Central memory CD8-positive, alpha-beta T cell (primary cell): Measurements from ENCODE around the gene WDR38.

Experiments used
- ATAC-seq: fragments of 150-1000 bp; cut with Tn5 transposase; replicated peaks from 2 replicates; pipeline ENCODE4 v1.10.0; 2022; ENCODE audit warnings: mild to moderate bottlenecking, moderate FRiP score, moderate number of reproducible peaks; ENCODE audit not compliant: poor library complexity, severe bottlenecking; ENCODE audit errors: extremely low read depth
- DNase-seq, 2 donors: peaks; one replicate each; pipeline ENCODE4 v3.0.0; 2021; ENCODE audit warnings: low spot score in 2 of 2
- H3K27ac Mint-ChIP-seq: one replicate; pipeline ENCODE4 v1.8.0; 2022; ENCODE audit warnings: low read depth, mild to moderate bottlenecking, moderate library complexity, mixed read lengths
- H3K27me3 Mint-ChIP-seq: one replicate; pipeline ENCODE4 v1.8.0; 2022; ENCODE audit warnings: mixed read lengths
- H3K36me3 Mint-ChIP-seq: one replicate; pipeline ENCODE4 v1.8.0; 2022; ENCODE audit warnings: mild to moderate bottlenecking, moderate library complexity, mixed read lengths; ENCODE audit not compliant: insufficient read depth
- H3K4me1 Mint-ChIP-seq: one replicate; pipeline ENCODE4 v1.8.0; 2022; ENCODE audit warnings: mixed read lengths
- H3K4me3 Mint-ChIP-seq: one replicate; pipeline ENCODE4 v1.8.0; 2022; ENCODE audit warnings: mild to moderate bottlenecking, moderate library complexity, mixed read lengths
- H3K9me3 Mint-ChIP-seq: one replicate; pipeline ENCODE4 v1.8.0; 2022; ENCODE audit warnings: mixed read lengths

The WDR38 gene

DNA sequence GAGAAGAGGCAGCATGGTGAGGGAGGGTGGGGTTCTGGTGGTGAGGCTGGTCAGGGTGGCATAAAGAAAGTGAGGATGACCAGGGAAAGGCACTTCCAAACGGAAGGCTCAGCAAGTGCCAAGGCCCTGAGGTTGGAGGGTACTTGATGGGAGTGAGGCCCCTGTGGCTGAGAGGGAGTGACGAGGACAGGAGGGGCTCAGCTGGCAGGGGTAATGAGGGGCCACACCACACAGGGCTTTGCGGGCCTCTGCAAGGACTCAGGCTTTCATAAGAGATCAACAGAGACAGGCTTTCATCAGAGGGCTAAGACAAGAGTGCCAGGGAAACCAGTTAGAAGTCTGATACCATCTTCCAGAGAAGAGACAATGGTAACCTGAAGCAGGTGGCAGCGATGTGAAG, 32.3 kb downstream of the WDR38 start:
- no peaks in the 10 kb centered on the region for H3K9me3 Mint-ChIP-seq
- no peaks in the 10 kb centered on the region for H3K27me3 Mint-ChIP-seq
- DNase-seq: no peak
- H3K27ac Mint-ChIP-seq: no peak overlapping the region
- peaks cover 22% of the 10 kb centered on the region for H3K36me3 Mint-ChIP-seq
- H3K4me1 Mint-ChIP-seq: peaks cover 13% of the 10 kb centered on the region
- no peak for ATAC-seq
- H3K4me3 Mint-ChIP-seq: no peak overlapping the region

DNA sequence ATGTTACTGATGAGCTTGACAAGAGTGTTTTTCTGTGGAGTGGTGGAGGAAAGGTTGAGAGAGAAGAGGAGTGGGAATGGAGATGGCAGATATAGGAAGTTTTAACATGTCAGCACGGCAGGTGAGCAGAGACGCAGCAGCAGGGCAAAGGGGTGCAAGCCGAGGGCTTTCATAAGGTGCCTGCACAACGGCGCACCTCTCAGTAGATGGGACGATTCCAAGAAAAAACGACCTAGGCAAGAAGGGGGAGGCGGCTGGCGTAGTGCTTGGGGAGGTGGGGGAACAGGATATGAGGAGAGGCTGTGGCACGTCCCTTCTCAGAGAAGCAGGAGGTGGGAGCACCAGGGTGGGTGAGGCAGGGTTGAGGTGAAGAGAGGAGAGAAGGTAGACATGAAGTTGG, 33.2 kb downstream of the WDR38 start:
- Mint-ChIP-seq H3K27ac (no peak overlapping the region), H3K36me3 (peaks cover 26% of the 10 kb centered on the region), H3K4me3 (no peak overlapping the region), H3K27me3 (no peaks in the 10 kb centered on the region), H3K4me1 (peaks cover 11% of the 10 kb centered on the region), H3K9me3 (no peaks in the 10 kb centered on the region)
- ATAC-seq: no peak
- no peak for DNase-seq

DNA sequence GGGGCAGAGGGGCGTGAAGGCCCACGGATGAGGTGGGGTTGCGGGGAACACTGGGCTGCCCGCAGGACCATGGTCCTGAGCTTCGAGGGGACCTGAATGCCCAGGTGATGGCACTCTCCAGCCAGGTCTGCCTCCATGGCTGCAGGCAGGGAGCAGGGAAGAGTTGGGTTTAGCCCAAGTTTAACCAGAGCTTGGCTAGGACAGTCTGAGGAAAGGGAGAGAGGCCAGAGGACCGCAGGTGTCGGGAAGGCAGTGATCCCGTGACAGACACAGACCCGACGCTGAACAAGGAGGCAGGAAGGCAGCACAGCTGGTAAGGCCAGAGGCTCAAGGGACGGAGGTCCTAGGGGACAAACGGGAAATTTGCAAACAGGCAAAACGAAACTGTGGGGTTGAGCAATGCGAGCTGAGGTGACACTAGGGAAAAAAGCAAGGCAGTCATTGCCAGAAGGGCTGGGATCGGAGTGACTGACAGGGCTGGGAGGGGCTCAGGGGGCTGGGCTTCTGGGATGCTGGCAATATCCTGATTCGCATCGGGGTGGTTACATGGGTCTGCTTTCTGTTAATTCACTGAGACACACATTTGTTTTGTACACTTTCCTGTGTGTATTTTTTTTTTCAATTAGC, 33.7 kb downstream of the WDR38 start:
- H3K4me1 Mint-ChIP-seq: peaks cover 6% of the 10 kb centered on the region
- H3K27me3 Mint-ChIP-seq: no peaks in the 10 kb centered on the region
- ATAC-seq: no peak
- no peak overlapping the region for H3K4me3 Mint-ChIP-seq
- H3K9me3 Mint-ChIP-seq: no peaks in the 10 kb centered on the region
- H3K36me3 Mint-ChIP-seq: peaks cover 29% of the 10 kb centered on the region
- no peak for DNase-seq
- no peak overlapping the region for H3K27ac Mint-ChIP-seq

DNA sequence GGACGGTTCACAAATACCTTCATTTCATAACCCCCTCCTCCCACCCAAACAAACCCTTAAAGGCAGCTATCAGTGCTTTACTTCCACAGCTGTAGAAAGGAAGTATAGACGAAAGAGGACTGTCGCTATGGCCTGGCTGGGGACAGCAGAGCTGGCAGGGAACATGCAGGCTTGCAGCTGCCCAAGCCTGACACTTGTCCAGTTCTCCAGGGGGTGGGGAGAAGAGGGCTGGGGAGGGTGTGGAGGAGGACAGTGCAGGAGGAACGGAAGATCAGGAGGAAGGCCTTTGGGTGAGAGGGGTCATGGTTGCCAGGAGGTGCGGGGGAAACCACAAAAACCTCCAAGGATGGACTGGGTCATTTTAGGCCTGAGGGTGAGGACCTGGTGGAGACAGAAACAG, 34.6 kb downstream of the WDR38 start:
- ATAC-seq (no peak), DNase-seq (no peak)
- no peaks in the 10 kb centered on the region for H3K9me3 Mint-ChIP-seq
- peaks cover 29% of the 10 kb centered on the region for H3K36me3 Mint-ChIP-seq
- H3K4me3 Mint-ChIP-seq: no peak overlapping the region
- H3K27me3 Mint-ChIP-seq: no peaks in the 10 kb centered on the region
- H3K4me1 Mint-ChIP-seq: peaks cover 6% of the 10 kb centered on the region
- no peak overlapping the region for H3K27ac Mint-ChIP-seq

DNA sequence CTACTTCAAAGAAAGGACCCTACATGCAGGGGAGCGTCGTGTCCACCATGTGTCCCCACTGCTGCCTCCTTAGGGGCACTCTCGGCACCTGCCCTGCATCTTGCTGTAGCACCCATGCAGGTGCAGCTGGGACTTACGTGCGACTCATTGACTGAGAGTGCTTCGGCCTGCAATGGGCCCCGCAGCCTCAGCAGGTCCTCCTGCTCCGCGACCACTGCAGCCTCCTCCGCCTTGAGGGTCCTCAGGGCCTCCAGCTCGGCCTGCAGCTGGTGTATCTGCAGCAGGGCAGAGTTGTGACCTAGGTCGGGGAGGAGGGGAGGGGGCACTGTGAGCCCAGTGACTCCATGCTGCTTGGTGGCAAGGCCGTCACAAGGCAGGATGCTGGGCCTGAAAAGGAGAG, 35.7 kb downstream of the WDR38 start:
- Mint-ChIP-seq H3K9me3 (no peaks in the 10 kb centered on the region), H3K27ac (no peak overlapping the region), H3K4me1 (peaks cover 6% of the 10 kb centered on the region), H3K27me3 (no peaks in the 10 kb centered on the region), H3K4me3 (no peak overlapping the region), H3K36me3 (peaks cover 27% of the 10 kb centered on the region)
- DNase-seq (no peak), ATAC-seq (no peak)

DNA sequence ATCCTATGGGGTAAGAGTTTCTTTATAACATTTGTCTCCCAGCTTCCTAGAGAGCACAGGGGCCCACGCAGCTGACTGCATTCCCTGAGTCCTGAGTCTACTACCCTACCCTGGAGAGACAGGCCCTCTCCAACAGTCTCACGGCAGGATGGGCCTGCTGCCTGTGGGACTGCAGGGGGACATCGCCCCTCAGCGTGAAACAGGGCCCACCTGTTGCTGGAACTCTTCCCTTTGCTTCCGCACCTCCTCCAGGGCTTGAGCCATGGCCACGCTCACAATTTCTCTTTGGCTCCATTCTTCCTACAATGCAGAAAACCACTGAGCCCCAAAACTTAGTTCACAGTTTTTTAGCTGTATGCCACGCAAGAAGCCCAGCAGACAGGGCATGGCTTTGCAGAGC, 36.9 kb downstream of the WDR38 start:
- no peaks in the 10 kb centered on the region for H3K9me3 Mint-ChIP-seq
- no peak for DNase-seq
- H3K36me3 Mint-ChIP-seq: peaks cover 28% of the 10 kb centered on the region
- peak overlapping the region; percentile 32 for H3K27ac Mint-ChIP-seq
- H3K4me1 Mint-ChIP-seq: peaks cover 14% of the 10 kb centered on the region
- ATAC-seq: no peak
- no peaks in the 10 kb centered on the region for H3K27me3 Mint-ChIP-seq
- H3K4me3 Mint-ChIP-seq: no peak overlapping the region

DNA sequence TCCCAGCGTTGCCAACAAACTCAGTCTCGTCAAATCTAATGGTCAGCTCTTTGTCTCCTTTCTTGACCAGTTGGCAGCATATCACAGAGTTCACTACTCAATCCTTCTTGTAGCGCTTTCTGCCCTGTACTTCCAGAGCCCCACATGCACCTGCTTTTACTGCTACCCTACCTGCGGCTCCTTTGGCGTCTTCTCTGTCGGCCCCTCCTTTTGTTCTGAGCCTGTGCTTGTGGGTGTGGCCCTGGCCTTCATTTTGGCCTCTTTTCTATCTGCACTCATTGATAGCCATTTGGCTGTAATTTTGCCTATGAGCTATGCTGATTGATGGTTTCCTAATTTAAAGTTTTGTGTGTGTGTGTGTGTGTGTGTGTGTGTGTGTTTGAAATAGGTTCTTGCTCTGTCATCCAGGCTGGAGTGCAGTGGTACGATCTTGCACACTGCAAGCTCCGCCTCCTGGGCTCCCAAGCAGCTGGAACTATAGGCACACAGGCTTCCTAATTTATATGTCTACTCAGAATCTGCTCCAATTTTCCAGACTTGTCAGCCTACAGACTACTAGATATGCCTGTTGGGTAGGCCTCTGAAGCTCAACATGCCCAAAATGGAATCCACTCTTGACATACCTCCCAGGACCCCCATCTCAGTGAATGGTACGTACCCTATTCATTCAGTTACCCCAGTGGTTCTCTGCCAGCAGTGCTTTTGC, 40.9 kb downstream of the WDR38 start:
- no peaks in the 10 kb centered on the region for H3K9me3 Mint-ChIP-seq
- peak overlapping the region; percentile 47 for H3K27ac Mint-ChIP-seq
- no peaks in the 10 kb centered on the region for H3K27me3 Mint-ChIP-seq
- no peak overlapping the region for H3K4me3 Mint-ChIP-seq
- H3K36me3 Mint-ChIP-seq: peaks cover 33% of the 10 kb centered on the region
- H3K4me1 Mint-ChIP-seq: peaks cover 19% of the 10 kb centered on the region
- ATAC-seq (no peak), DNase-seq (no peak)

DNA sequence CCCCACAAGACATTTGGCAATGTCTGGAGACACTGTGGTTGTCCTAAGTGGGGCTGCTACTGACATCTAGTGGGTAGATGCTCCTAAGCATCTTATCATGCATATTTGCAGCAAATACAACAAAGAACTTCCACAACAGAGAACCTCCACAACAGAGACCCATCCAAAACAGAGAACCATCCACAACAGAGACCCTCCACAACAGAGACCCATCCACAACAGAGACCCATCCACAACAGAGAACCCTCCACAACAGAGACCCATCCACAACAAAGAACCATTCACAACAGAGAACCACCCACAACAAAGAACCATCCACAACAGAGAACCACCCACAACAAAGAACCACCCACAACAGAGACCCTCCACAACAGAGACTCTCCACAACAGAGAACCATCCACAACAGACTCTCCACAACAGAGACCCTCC, 41.5 kb downstream of the WDR38 start:
- no peaks in the 10 kb centered on the region for H3K27me3 Mint-ChIP-seq
- H3K27ac Mint-ChIP-seq: peak overlapping the region; percentile 47
- H3K4me1 Mint-ChIP-seq: peaks cover 19% of the 10 kb centered on the region
- no peaks in the 10 kb centered on the region for H3K9me3 Mint-ChIP-seq
- peaks cover 30% of the 10 kb centered on the region for H3K36me3 Mint-ChIP-seq
- ATAC-seq: peak; percentile 67
- peak in 1 of 2 donors; percentile 47 for DNase-seq
- H3K4me3 Mint-ChIP-seq: no peak overlapping the region

DNA sequence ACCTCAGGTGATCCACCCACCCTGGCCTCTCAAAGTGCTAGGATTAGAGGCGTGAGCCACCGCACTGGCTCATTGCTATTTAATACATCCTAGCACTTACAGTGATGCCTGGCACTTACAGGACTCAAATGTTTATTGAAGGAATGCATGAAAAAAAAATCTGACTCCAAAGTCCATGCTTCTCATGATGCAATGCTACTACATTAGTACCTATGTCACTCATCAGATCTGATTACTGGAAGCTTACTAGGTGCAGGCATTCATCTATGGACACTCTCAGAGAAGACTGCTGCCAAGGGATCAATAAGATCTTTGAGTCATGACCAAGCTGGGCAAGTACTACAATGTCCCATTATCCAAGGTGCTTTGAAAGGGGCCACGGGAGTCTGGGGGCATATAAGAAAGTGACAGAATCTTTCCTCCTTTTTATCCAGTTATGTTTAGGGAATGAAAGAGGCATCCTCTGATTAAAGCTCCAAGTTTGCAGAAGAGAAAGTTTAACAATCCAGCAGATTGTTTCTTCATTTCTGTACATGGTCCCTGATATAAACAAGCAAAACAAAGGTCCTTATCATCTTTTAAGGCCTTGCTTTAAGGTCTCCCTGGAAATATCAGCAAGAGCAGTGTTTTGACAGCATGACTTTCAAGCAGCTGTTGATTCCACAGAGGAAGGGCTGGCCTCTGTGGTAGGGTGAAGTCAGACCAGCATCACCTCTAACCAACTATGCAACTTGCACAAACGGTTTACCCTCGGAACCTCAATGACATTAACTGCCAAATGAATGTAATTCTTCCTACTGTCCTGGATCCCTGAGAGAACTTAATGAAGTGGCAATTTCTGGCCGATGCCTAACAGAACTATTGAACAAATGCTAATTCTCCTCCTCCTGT, 44.6 kb downstream of the WDR38 start:
- no peak overlapping the region for H3K4me3 Mint-ChIP-seq
- DNase-seq (no peak), ATAC-seq (no peak)
- peaks cover 26% of the 10 kb centered on the region for H3K36me3 Mint-ChIP-seq
- H3K4me1 Mint-ChIP-seq: peaks cover 19% of the 10 kb centered on the region
- H3K27me3 Mint-ChIP-seq: no peaks in the 10 kb centered on the region
- no peak overlapping the region for H3K27ac Mint-ChIP-seq
- no peaks in the 10 kb centered on the region for H3K9me3 Mint-ChIP-seq

DNA sequence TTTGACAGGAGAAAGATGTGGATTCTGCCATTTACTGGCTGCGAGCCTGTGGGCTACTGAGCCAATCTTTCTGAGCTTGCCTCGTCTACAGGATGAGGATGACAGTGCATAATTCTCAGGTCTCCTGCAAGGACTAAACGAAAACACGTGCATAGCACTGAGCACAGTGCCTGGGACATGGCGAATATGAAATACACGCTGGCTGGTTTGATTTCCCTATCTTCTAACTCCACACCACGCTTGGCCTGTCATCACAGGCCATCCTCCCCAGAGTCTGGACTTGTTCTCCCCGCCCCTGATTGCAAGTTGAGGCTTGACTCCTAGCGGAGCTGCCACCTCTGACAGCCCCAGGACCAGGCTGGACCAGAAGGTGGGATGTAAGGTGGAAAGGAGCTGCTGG, 46.6 kb downstream of the WDR38 start:
- no peaks in the 10 kb centered on the region for H3K9me3 Mint-ChIP-seq
- H3K27ac Mint-ChIP-seq: no peak overlapping the region
- ATAC-seq (no peak), DNase-seq (no peak)
- peaks cover 19% of the 10 kb centered on the region for H3K4me1 Mint-ChIP-seq
- no peak overlapping the region for H3K4me3 Mint-ChIP-seq
- peaks cover 32% of the 10 kb centered on the region for H3K36me3 Mint-ChIP-seq
- no peaks in the 10 kb centered on the region for H3K27me3 Mint-ChIP-seq

DNA sequence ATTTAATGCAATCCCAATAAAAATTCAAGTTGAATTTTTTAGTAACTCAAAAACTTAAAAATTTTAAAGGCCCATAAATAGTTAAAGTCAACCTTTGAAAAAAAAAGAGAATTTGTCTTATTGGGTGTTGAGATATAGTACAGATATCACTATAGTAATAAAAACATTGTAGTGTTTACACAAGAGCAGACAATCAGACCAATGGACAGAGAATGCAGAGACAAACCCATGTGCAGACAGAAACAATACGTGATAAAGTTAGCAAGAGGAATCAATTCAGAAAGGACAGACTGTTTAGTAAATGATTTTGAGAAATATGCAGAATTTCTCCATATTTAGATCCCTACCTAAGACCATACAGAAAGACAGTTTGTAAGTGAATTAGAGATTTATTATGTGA, 53.7 kb downstream of the WDR38 start:
- ATAC-seq (no peak), DNase-seq (no peak)
- Mint-ChIP-seq H3K9me3 (no peaks in the 10 kb centered on the region), H3K36me3 (peaks cover 42% of the 10 kb centered on the region), H3K4me3 (no peak overlapping the region), H3K4me1 (peaks cover 12% of the 10 kb centered on the region), H3K27ac (no peak overlapping the region), H3K27me3 (no peaks in the 10 kb centered on the region)
